ENCODE measurements around the gene TRAK2. TPM values are rescaled to one million over a fixed set of nuclear protein-coding genes. Genes with fewer than 3 reads are reported as not detected.

Gene TRAK2
- total and polyA plus RNA-seq, 2 of the 8 experiments (the other 6 are each of a cell fraction or from before 2014, with no cell fraction given): 4.5 to 15.7 TPM

DNA sequence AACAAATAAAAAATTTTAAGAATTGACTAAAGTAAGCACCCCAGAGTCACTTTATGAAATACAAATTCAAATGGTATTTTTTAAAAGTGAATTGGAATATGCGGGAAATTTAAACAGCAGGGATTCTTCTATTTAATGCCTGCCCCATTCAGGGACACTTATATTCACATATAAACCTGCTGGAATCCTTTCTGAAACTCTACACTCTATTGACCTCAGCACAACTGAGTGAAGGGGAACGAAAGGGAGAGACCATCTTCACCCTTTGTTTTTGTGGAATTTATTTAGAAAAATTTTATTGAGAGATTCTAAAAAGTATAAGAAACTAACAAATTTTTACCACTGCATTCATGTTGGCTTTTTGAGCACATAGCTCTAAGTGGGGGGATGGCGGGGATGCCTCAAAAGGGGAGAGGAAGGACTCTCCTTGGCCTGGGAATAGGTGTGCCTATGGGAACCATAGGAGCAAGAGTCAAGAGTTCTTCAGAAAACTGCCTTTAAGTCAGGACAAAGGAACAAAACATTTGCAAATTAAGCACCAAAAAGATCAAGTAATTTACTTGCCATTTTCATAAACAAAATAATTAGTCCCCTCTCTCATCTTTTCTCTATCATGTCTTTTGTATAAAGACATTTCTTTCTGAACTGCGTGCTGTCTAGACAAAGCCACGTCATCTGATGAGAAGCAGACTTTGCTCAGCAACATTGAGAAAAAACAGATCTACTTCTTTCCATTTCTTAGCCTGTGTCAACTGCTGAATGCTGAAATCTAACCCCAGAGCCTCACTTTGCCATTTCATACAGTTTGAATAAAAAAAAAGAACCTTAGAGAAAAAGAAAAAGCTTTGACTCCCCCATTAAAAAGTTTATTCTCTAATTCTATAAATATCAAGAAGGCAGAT, 72.5 kb downstream of the TRAK2 start (continued):
- TF ChIP-seq, protein P1, sequence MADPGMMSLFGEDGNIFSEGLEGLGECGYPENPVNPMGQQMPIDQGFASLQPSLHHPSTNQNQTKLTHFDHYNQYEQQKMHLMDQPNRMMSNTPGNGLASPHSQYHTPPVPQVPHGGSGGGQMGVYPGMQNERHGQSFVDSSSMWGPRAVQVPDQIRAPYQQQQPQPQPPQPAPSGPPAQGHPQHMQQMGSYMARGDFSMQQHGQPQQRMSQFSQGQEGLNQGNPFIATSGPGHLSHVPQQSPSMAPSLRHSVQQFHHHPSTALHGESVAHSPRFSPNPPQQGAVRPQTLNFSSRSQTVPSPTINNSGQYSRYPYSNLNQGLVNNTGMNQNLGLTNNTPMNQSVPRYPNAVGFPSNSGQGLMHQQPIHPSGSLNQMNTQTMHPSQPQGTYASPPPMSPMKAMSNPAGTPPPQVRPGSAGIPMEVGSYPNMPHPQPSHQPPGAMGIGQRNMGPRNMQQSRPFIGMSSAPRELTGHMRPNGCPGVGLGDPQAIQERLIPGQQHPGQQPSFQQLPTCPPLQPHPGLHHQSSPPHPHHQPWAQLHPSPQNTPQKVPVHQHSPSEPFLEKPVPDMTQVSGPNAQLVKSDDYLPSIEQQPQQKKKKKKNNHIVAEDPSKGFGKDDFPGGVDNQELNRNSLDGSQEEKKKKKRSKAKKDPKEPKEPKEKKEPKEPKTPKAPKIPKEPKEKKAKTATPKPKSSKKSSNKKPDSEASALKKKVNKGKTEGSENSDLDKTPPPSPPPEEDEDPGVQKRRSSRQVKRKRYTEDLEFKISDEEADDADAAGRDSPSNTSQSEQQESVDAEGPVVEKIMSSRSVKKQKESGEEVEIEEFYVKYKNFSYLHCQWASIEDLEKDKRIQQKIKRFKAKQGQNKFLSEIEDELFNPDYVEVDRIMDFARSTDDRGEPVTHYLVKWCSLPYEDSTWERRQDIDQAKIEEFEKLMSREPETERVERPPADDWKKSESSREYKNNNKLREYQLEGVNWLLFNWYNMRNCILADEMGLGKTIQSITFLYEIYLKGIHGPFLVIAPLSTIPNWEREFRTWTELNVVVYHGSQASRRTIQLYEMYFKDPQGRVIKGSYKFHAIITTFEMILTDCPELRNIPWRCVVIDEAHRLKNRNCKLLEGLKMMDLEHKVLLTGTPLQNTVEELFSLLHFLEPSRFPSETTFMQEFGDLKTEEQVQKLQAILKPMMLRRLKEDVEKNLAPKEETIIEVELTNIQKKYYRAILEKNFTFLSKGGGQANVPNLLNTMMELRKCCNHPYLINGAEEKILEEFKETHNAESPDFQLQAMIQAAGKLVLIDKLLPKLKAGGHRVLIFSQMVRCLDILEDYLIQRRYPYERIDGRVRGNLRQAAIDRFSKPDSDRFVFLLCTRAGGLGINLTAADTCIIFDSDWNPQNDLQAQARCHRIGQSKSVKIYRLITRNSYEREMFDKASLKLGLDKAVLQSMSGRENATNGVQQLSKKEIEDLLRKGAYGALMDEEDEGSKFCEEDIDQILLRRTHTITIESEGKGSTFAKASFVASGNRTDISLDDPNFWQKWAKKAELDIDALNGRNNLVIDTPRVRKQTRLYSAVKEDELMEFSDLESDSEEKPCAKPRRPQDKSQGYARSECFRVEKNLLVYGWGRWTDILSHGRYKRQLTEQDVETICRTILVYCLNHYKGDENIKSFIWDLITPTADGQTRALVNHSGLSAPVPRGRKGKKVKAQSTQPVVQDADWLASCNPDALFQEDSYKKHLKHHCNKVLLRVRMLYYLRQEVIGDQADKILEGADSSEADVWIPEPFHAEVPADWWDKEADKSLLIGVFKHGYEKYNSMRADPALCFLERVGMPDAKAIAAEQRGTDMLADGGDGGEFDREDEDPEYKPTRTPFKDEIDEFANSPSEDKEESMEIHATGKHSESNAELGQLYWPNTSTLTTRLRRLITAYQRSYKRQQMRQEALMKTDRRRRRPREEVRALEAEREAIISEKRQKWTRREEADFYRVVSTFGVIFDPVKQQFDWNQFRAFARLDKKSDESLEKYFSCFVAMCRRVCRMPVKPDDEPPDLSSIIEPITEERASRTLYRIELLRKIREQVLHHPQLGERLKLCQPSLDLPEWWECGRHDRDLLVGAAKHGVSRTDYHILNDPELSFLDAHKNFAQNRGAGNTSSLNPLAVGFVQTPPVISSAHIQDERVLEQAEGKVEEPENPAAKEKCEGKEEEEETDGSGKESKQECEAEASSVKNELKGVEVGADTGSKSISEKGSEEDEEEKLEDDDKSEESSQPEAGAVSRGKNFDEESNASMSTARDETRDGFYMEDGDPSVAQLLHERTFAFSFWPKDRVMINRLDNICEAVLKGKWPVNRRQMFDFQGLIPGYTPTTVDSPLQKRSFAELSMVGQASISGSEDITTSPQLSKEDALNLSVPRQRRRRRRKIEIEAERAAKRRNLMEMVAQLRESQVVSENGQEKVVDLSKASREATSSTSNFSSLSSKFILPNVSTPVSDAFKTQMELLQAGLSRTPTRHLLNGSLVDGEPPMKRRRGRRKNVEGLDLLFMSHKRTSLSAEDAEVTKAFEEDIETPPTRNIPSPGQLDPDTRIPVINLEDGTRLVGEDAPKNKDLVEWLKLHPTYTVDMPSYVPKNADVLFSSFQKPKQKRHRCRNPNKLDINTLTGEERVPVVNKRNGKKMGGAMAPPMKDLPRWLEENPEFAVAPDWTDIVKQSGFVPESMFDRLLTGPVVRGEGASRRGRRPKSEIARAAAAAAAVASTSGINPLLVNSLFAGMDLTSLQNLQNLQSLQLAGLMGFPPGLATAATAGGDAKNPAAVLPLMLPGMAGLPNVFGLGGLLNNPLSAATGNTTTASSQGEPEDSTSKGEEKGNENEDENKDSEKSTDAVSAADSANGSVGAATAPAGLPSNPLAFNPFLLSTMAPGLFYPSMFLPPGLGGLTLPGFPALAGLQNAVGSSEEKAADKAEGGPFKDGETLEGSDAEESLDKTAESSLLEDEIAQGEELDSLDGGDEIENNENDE (IDR thresholded peaks at IDR 0.05; ENCODE audit: insufficient replicate concordance, low read length): no peak
- TF ChIP-seq CBX5 (IDR thresholded peaks at IDR 0.05; ENCODE audit: low read depth, low read length) (no peak), HDAC2 (IDR thresholded peaks at IDR 0.05; ENCODE audit: borderline replicate concordance in 1 of 2, low read depth in 2 of 2, low read length in 2 of 2) (no peak), ASH2L (IDR thresholded peaks at IDR 0.05; ENCODE audit: low read length) (no peak), CBX8 (IDR thresholded peaks at IDR 0.05; ENCODE audit: borderline replicate concordance, low read depth, low read length) (no peak), TEAD4 (IDR thresholded peaks at IDR 0.05; ENCODE audit: low read depth, low read length) (no peak)

All from H1 (cell line).